Central memory CD8-positive, alpha-beta T cell (primary cell): Measurements from ENCODE around the gene TP53TG3D.
"Not testable (repeated sequence)": the region's sequence is repeated elsewhere in the genome, so short reads cannot be mapped to it uniquely, and the experiment has no call there.

Source experiments
- ATAC-seq: fragments of 150-1000 bp; cut with Tn5 transposase; replicated peaks from 2 replicates; pipeline ENCODE4 v1.10.0; 2022; ENCODE audit warnings: mild to moderate bottlenecking, moderate FRiP score, moderate number of reproducible peaks; ENCODE audit not compliant: poor library complexity, severe bottlenecking; ENCODE audit errors: extremely low read depth
- DNase-seq, 2 donors: peaks; one replicate each; pipeline ENCODE4 v3.0.0; 2021; ENCODE audit warnings: low spot score in 2 of 2
- H3K27ac Mint-ChIP-seq: one replicate; pipeline ENCODE4 v1.8.0; 2022; ENCODE audit warnings: low read depth, mild to moderate bottlenecking, moderate library complexity, mixed read lengths
- H3K27me3 Mint-ChIP-seq: one replicate; pipeline ENCODE4 v1.8.0; 2022; ENCODE audit warnings: mixed read lengths
- H3K36me3 Mint-ChIP-seq: one replicate; pipeline ENCODE4 v1.8.0; 2022; ENCODE audit warnings: mild to moderate bottlenecking, moderate library complexity, mixed read lengths; ENCODE audit not compliant: insufficient read depth
- H3K4me1 Mint-ChIP-seq: one replicate; pipeline ENCODE4 v1.8.0; 2022; ENCODE audit warnings: mixed read lengths
- H3K4me3 Mint-ChIP-seq: one replicate; pipeline ENCODE4 v1.8.0; 2022; ENCODE audit warnings: mild to moderate bottlenecking, moderate library complexity, mixed read lengths
- H3K9me3 Mint-ChIP-seq: one replicate; pipeline ENCODE4 v1.8.0; 2022; ENCODE audit warnings: mixed read lengths

TP53TG3D gene, protein sequence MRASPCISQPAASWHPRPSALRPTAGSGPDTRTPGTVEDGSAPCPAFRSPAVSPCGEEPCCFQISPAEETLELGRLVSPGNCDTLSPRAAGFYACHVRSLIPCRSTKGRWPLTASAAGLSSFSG

DNA sequence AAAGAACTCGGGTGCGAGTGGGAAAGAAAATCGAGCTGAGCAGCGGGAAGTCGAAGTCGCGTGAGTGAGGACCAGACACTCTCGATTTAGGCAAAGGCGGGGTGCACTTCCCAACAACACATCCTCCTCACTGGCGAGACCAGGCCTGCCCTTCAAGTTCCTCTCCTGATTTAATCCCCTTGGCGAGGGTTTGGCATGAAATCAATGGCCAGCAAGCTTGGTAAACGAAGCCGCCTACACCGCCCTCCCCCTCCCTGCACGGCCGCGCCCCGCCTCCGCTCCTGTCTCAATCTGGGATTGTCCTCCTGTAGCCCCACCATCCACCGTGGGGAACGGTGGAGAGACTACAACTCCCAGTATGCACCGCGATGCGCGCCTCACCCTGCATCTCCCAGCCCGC, at the start of gene TP53TG3D:
TSS of gene TP53TG3D (plus strand) at position 301 of the 400 bp plus-strand sequence. CDS start at position 369, 68 bp downstream.
- H3K36me3 Mint-ChIP-seq, H3K4me3 Mint-ChIP-seq, H3K9me3 Mint-ChIP-seq, DNase-seq, ATAC-seq, H3K4me1 Mint-ChIP-seq, H3K27ac Mint-ChIP-seq, H3K27me3 Mint-ChIP-seq: not testable (repeated sequence)

DNA sequence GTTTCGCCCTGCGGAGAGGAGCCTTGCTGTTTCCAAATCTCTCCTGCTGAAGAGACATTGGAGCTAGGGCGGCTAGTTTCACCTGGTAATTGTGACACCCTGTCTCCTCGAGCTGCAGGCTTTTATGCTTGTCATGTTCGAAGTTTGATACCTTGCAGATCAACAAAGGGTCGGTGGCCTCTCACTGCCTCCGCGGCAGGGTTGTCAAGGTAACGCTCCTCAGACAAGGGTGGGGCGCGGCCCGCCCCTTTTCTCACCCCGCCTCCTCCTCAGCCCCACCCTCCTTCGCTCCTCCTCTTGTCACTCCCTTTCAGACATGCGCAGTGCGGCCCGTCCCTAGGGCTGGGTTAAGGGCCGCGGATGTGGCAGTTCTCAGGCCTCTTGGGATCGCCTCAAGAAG, 421 bp downstream of the TP53TG3D start:
- not testable (repeated sequence) for ATAC-seq, H3K9me3 Mint-ChIP-seq, H3K4me3 Mint-ChIP-seq, H3K4me1 Mint-ChIP-seq, H3K27ac Mint-ChIP-seq, H3K27me3 Mint-ChIP-seq, H3K36me3 Mint-ChIP-seq
- DNase-seq = peak in 1 of 2 donors; percentile 28

DNA sequence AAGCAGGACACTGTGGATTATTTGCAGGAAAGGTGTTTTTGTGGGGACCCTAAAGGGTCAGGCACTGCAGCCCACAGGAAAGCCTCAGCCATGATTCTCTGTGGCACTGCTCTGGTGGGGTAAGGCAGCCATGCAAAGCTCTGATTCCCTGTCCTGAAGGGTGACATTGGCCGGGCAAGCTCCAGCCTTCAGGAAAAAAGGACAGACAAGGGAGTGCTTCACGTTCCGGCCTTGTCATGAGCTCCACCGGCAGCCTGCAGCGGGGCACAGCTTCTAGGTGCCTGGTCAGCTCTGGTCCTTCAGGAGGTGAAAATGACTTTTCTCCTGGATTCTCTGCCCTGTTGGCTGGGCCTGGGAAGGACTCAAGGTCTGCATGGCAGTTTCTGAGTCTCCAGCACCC, 8.4 kb downstream of the TP53TG3D start:
- not testable (repeated sequence) for DNase-seq, H3K4me3 Mint-ChIP-seq, ATAC-seq, H3K27ac Mint-ChIP-seq, H3K36me3 Mint-ChIP-seq, H3K4me1 Mint-ChIP-seq, H3K9me3 Mint-ChIP-seq, H3K27me3 Mint-ChIP-seq

DNA sequence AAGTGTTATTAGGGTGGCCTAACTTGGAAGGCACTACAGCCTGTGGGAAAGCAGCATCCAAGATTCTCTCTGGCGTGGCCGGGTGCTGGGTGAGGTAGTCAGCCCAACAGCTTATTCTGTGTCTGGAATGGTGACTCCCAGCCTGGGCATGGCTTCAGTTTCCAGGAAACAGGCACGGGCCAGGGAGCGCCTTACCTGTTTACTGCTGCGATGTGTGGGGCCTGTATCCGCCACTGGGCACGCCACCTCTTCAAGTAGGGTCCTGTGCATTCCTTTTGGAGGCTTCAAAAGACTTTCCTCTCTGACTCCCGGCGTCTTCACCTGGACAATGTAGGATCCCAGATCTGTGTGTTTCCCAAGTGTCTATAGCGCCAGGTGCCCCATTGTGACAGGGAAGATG, 10.5 kb downstream of the TP53TG3D start:
- H3K4me1 Mint-ChIP-seq, H3K4me3 Mint-ChIP-seq, H3K27me3 Mint-ChIP-seq, H3K36me3 Mint-ChIP-seq, H3K9me3 Mint-ChIP-seq, H3K27ac Mint-ChIP-seq, ATAC-seq, DNase-seq: not testable (repeated sequence)

DNA sequence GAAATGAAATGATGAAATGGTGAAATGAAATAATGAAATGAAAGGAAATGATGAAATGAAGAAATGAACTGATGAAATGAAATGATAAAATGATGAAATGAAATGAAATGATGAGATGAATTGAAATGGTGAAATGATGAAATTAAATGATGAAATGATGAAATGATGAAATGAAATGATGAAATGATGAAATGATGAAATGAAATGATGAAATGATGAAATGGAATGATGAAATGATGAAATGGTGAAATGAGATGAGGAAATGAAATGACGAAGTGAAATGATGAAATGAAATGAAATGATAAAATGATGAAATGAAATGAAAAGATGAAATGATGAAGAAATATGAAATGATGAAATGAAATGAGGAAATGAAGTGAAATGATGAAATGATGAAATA, 28.8 kb downstream of the TP53TG3D start:
- H3K4me3 Mint-ChIP-seq, H3K36me3 Mint-ChIP-seq, ATAC-seq, H3K9me3 Mint-ChIP-seq, H3K27me3 Mint-ChIP-seq, H3K4me1 Mint-ChIP-seq, DNase-seq: not testable (repeated sequence)
- H3K27ac Mint-ChIP-seq = peak overlapping the region; percentile 82

GRCh38 chr16:32283024-32283423, 29.9 kb downstream of the TP53TG3D start:
- not testable (repeated sequence) for H3K27ac Mint-ChIP-seq, H3K9me3 Mint-ChIP-seq, H3K4me1 Mint-ChIP-seq, H3K27me3 Mint-ChIP-seq, ATAC-seq, DNase-seq, H3K4me3 Mint-ChIP-seq, H3K36me3 Mint-ChIP-seq

DNA sequence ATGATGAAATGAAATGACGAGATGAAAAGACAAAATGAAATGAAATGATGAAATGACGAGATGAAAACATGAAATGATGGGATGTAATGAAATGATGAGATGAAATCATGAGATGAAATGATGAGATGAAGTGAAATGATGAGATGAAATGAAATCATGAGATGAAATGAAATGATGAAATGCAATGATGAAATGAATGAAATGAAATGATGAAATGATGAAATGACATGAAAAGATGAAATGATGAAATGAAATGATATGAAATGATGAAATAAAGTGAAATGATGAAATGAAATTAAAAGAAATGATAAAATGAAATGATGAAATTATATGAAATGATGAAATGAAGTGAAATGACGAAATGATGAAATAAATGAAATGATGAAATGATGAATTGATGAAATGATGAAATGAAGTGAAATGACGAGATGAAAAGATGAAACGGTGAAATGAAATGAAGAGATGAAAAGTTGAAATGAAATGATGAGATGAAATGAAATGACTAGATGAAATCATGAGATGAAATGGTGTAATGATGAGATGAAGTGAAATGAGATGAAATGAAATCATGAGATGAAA, 30.9 kb downstream of the TP53TG3D start:
- H3K36me3 Mint-ChIP-seq, H3K4me1 Mint-ChIP-seq, H3K27ac Mint-ChIP-seq, H3K27me3 Mint-ChIP-seq, ATAC-seq, H3K9me3 Mint-ChIP-seq, DNase-seq, H3K4me3 Mint-ChIP-seq: not testable (repeated sequence)

GRCh38 chr16:32284800-32285796, 32.0 kb downstream of the TP53TG3D start:
- H3K27ac Mint-ChIP-seq, H3K36me3 Mint-ChIP-seq, H3K9me3 Mint-ChIP-seq, H3K27me3 Mint-ChIP-seq, H3K4me1 Mint-ChIP-seq, DNase-seq, H3K4me3 Mint-ChIP-seq, ATAC-seq: not testable (repeated sequence)

GRCh38 chr16:32286193-32286592, 33.1 kb downstream of the TP53TG3D start:
- ATAC-seq, H3K36me3 Mint-ChIP-seq, H3K27ac Mint-ChIP-seq, H3K9me3 Mint-ChIP-seq, H3K4me3 Mint-ChIP-seq, H3K4me1 Mint-ChIP-seq, DNase-seq, H3K27me3 Mint-ChIP-seq: not testable (repeated sequence)

- not testable (repeated sequence) for ATAC-seq, H3K4me3 Mint-ChIP-seq, H3K36me3 Mint-ChIP-seq, H3K27me3 Mint-ChIP-seq, H3K4me1 Mint-ChIP-seq, DNase-seq, H3K9me3 Mint-ChIP-seq, H3K27ac Mint-ChIP-seq
Observed at GRCh38 chr16:32287743-32288142, 34.7 kb downstream of the TP53TG3D start.

- H3K4me3 Mint-ChIP-seq, H3K27me3 Mint-ChIP-seq, H3K27ac Mint-ChIP-seq, H3K36me3 Mint-ChIP-seq, H3K9me3 Mint-ChIP-seq, DNase-seq, ATAC-seq, H3K4me1 Mint-ChIP-seq: not testable (repeated sequence)
Observed at GRCh38 chr16:32289197-32289596, 36.1 kb downstream of the TP53TG3D start.

GRCh38 chr16:32302776-32303175, 49.7 kb downstream of the TP53TG3D start:
- not testable (repeated sequence) for H3K36me3 Mint-ChIP-seq, H3K4me1 Mint-ChIP-seq, ATAC-seq, H3K9me3 Mint-ChIP-seq, H3K27me3 Mint-ChIP-seq, H3K4me3 Mint-ChIP-seq, H3K27ac Mint-ChIP-seq, DNase-seq
